ENCODE results near the gene HS6ST2. TPM values are rescaled to one million over a fixed set of nuclear protein-coding genes. Genes with fewer than 3 reads are reported as not detected.

The HS6ST2 gene
- total RNA-seq, 4 donors from 2014 or later: 0.21 to 0.30 (median 0.24) TPM; not detected in 1

DNA sequence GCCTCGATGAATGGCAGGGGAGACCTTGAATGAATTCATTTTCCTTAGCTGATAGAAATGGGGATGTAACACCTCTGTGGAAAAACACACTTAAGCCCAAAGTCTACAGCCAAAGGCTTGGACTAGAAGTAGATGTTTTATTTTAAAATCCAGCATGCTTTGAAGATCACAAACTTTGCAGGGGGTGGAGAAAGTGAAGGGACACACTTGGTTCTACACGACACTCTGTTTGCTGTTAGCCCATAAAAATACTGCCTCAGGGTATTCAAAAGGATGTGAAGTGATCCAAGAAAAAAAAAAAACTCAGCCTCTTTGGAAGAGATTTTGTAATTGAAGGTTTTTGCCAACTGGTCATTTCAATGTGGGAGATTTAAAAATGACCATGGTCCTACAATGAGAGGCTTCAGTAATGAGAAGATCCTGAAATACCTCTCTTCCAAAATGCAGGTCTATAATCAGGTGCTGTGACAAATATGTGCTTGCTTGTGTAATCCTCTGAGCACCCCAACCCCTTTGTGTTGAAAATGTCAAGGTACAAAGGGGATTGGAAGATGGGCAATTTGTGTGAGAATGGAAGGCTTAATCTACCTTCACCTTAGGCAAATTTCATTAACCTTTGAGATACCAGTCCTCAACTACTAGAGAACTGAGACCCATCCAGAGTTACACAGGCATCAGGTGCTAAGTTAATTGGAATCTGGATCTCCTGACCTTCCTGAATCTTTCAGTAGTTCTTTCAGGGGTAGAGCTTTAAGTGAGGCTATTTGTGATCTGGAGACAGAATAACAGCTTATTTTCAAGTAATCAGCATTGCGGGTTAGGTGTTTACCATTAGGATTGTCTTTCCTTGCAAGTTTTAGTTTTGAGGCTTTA is 82.5 kb downstream of the HS6ST2 start:
- Histone ChIP-seq H3K4me1 (peaks cover 3% of the 10 kb centered on the region), H3K4me3 (no peak overlapping the region), H3K27ac (no peak overlapping the region), H3K9me3 (no peaks in the 10 kb centered on the region), H3K27me3 (no peaks in the 10 kb centered on the region), H3K36me3 (no peaks in the 10 kb centered on the region)
- 27% methylated on average over 3 of the region's 3 CpGs for WGBS
- TF ChIP-seq EP300 (IDR thresholded peaks at IDR 0.05) (no peak), POLR2A (IDR thresholded peaks at IDR 0.05) (no peak), POLR2AphosphoS5 (IDR thresholded peaks at IDR 0.05) (no peak)
- TF ChIP-seq, protein P1, sequence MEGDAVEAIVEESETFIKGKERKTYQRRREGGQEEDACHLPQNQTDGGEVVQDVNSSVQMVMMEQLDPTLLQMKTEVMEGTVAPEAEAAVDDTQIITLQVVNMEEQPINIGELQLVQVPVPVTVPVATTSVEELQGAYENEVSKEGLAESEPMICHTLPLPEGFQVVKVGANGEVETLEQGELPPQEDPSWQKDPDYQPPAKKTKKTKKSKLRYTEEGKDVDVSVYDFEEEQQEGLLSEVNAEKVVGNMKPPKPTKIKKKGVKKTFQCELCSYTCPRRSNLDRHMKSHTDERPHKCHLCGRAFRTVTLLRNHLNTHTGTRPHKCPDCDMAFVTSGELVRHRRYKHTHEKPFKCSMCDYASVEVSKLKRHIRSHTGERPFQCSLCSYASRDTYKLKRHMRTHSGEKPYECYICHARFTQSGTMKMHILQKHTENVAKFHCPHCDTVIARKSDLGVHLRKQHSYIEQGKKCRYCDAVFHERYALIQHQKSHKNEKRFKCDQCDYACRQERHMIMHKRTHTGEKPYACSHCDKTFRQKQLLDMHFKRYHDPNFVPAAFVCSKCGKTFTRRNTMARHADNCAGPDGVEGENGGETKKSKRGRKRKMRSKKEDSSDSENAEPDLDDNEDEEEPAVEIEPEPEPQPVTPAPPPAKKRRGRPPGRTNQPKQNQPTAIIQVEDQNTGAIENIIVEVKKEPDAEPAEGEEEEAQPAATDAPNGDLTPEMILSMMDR (IDR thresholded peaks at IDR 0.05): no peak
- no peak for DNase-seq (ENCODE audit: low spot score in 2 of 2)

DNA sequence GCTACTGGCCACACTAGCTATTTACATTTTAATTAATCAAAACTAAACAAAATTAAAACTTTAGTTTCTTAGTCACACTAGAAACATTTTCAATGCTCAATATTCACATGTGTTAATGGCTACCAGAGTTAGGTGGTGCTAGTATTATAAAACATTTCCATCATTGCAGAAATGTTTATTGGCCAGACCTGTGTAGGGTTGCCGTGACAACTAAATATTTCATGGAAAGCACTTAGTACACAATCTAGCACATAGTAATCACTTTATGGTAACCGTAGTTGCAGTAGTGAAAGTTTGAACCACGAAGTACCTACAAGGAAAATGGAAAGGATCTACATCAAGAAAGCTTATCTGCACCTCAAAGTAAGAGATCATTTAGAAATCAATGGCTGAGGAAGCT is 95.9 kb downstream of the HS6ST2 start:
- Histone ChIP-seq H3K9me3 (no peaks in the 10 kb centered on the region), H3K4me1 (no peaks in the 10 kb centered on the region), H3K4me3 (no peak overlapping the region), H3K27me3 (no peaks in the 10 kb centered on the region), H3K36me3 (no peaks in the 10 kb centered on the region), H3K27ac (no peak overlapping the region)
- 66% methylated on average over 3 of the region's 3 CpGs for WGBS
- TF ChIP-seq POLR2AphosphoS5 (IDR thresholded peaks at IDR 0.05) (no peak), POLR2A (IDR thresholded peaks at IDR 0.05) (no peak), EP300 (IDR thresholded peaks at IDR 0.05) (no peak)
- TF ChIP-seq, protein P1 (IDR thresholded peaks at IDR 0.05): no peak
- DNase-seq (ENCODE audit: low spot score in 2 of 2): no peak

DNA sequence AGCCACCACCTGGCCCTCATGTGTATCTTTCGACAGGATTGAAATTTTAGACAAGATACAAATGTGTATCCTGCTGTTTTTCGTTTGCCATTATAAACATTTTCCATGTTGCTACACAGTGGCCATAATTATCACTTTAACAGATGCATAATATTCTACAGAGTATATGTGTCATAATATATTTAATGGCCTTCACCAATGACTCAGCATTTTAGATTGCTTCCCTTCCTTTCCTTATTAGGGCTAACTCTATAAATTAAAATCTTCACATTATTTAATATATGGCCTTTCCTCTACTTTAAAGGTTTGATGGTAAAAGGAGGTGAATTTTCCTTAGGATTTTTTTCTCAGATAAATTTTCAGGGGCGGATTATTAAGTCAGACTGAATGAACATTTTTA is 97.4 kb downstream of the HS6ST2 start:
- TF ChIP-seq, protein P1 (IDR thresholded peaks at IDR 0.05): no peak
- TF ChIP-seq POLR2AphosphoS5 (IDR thresholded peaks at IDR 0.05) (no peak), EP300 (IDR thresholded peaks at IDR 0.05) (no peak), POLR2A (IDR thresholded peaks at IDR 0.05) (no peak)
- Histone ChIP-seq H3K9me3 (no peaks in the 10 kb centered on the region), H3K36me3 (no peaks in the 10 kb centered on the region), H3K4me1 (no peaks in the 10 kb centered on the region), H3K4me3 (no peak overlapping the region), H3K27me3 (no peaks in the 10 kb centered on the region), H3K27ac (no peak overlapping the region)
- DNase-seq (ENCODE audit: low spot score in 2 of 2): no peak
- 70% methylated on average over 3 of the region's 3 CpGs for WGBS

DNA sequence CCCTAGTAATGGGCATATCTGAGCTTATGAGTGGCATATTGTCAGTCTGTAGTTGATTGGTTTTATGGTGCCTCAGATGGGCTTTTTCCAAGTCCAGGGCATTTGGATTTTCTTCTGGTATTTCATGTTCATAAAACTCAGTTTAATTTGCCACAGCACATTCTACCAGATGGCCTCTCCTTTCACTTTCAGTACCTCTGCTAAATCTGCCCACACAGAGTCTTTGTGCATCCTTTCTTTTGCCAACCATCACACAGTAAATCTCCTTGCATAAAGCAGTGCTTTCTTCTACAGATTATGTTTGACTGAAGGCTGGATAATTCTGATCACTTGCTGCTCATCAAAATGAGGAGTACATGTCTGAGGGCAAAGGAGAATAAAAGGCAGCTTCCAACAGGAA is 98.2 kb downstream of the HS6ST2 start:
- Histone ChIP-seq H3K4me1 (no peaks in the 10 kb centered on the region), H3K9me3 (no peaks in the 10 kb centered on the region), H3K4me3 (no peak overlapping the region), H3K27ac (no peak overlapping the region), H3K27me3 (no peaks in the 10 kb centered on the region), H3K36me3 (no peaks in the 10 kb centered on the region)
- no peak for DNase-seq (ENCODE audit: low spot score in 2 of 2)
- TF ChIP-seq, protein P1 (IDR thresholded peaks at IDR 0.05): no peak
- TF ChIP-seq POLR2A (IDR thresholded peaks at IDR 0.05) (no peak), POLR2AphosphoS5 (IDR thresholded peaks at IDR 0.05) (no peak), EP300 (IDR thresholded peaks at IDR 0.05) (no peak)

DNA sequence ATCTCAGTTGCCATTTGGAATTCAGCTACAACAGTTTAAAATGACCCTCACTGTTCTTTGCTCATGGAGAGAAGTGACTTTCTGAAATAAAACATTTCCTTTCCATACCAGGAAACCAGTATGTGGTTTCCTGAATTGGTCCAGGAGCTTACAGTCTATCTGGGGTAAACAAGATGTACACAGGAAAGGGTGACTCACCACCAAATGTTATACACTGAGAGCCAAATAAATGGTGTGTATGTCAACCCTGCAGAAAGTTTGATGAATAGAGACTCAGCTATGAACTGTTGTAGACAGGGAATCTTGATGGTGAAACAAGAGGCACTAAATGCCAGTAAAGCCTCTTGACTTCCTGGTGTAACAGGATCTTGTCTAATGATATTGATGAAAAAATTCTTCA is 100.4 kb downstream of the HS6ST2 start:
- Histone ChIP-seq H3K27ac (no peak overlapping the region), H3K27me3 (no peaks in the 10 kb centered on the region), H3K4me3 (no peak overlapping the region), H3K9me3 (no peaks in the 10 kb centered on the region), H3K4me1 (no peaks in the 10 kb centered on the region), H3K36me3 (no peaks in the 10 kb centered on the region)
- no peak for TF ChIP-seq POLR2A (IDR thresholded peaks at IDR 0.05)
- no peak for TF ChIP-seq EP300 (IDR thresholded peaks at IDR 0.05)
- TF ChIP-seq, protein P1 (IDR thresholded peaks at IDR 0.05): no peak
- TF ChIP-seq POLR2AphosphoS5 (IDR thresholded peaks at IDR 0.05): no peak
- DNase-seq (ENCODE audit: low spot score in 2 of 2): no peak
